ENCODE data around the gene UBE2G2.

- TF ChIP-seq CTCF (IDR thresholded peaks at IDR 0.05), result no peak
- no peak for TF ChIP-seq POLR2A (IDR thresholded peaks at IDR 0.05)
Measured at GRCh38 chr21:44834231-44834950, 32.8 kb upstream of the UBE2G2 start.
